AG04450 (cell line): ENCODE measurements around the gene TNFSF4. TPM values are rescaled to one million over a fixed set of nuclear protein-coding genes. Genes with fewer than 3 reads are reported as not detected.
"Not testable (repeated sequence)": the region's sequence is repeated elsewhere in the genome, so short reads cannot be mapped to it uniquely, and the experiment has no call there.

Source experiments
- CTCF ChIA-PET: fragments of 300-600, 350-600 bp; formaldehyde crosslinking; extraction: SDS; loops from one replicate; lab custom pipeline; 2022; ENCODE audit warnings: antibody characterized with exemption, inconsistent platforms; lab: Charles Lee
- POLR2A ChIA-PET: fragments of 350-600 bp; formaldehyde crosslinking; extraction: SDS; loops from one replicate; lab custom pipeline; 2021; ENCODE audit warnings: antibody characterized with exemption, inconsistent platforms; lab: Yijun Ruan, JAX
- DNase-seq: peaks from one replicate; pipeline ENCODE4 v3.0.0-alpha.2; 2011; ENCODE audit warnings: low read depth, low spot score
- H3K27ac ChIP-seq: one replicate; pipeline ENCODE4 v1.5.1; 2012; ENCODE audit warnings: low read depth, low read length, control low read depth
- H3K27me3 ChIP-seq: one replicate; pipeline ENCODE4 v1.6.0; 2012; ENCODE audit warnings: low read length; ENCODE audit not compliant: control insufficient read depth, insufficient read depth
- H3K4me3 ChIP-seq: 2 replicates; pipeline ENCODE4 v1.5.1; 2011; ENCODE audit warnings: mild to moderate bottlenecking, low read depth, low read length, control low read depth
- H3K9me3 ChIP-seq: 2 replicates; pipeline ENCODE4 v1.5.1; 2012; ENCODE audit warnings: low read length; ENCODE audit not compliant: control insufficient read depth, insufficient read depth
- CTCF ChIP-seq: IDR thresholded peaks from 2 replicates; pipeline ENCODE4 v1.5.1; 2011; ENCODE audit warnings: low read depth, low read length, control low read depth, inconsistent platforms
- polyA plus RNA-seq: library from polyadenylated mRNA; depleted of rRNA; stranded (reverse); fragments of >200 nt; gene quantifications from 2 replicates; pipeline ENCODE4 v1.2.3, GENCODE V29; 2011

Gene TNFSF4
- polyA plus RNA-seq, 1 experiment = 28.5 TPM

GRCh38 chr1:173162601-173163000 lies 44.5 kb downstream of the TNFSF4 start:
- Histone ChIP-seq H3K4me3 (no peak overlapping the region), H3K9me3 (no peaks in the 10 kb centered on the region), H3K27me3 (no peaks in the 10 kb centered on the region), H3K27ac (no peak overlapping the region)
- DNase-seq = no peak
- ChIA-PET POLR2A (interaction anchor here (0.6 kb wide), 1 partner anchor 332 kb away, joined by 3 read pairs; no protein-coding TSS in a partner anchor), CTCF (interaction anchor here (1.1 to 1.2 kb wide), 2 partner anchors 40 to 336 kb away, joined by 3 read pairs; no protein-coding TSS in a partner anchor)
- no peak for TF ChIP-seq CTCF

GRCh38 chr1:173161510-173162221 lies 45.5 kb downstream of the TNFSF4 start:
- Histone ChIP-seq H3K27me3 (no peaks in the 10 kb centered on the region), H3K27ac (no peak overlapping the region), H3K4me3 (no peak overlapping the region), H3K9me3 (no peaks in the 10 kb centered on the region)
- peak; percentile 20 for DNase-seq
- CTCF ChIA-PET = interaction anchor here (1.1 to 1.2 kb wide), 2 partner anchors 40 to 335 kb away, joined by 3 read pairs; no protein-coding TSS in a partner anchor
- no peak for TF ChIP-seq CTCF
- POLR2A ChIA-PET = no interaction called here

- H3K27ac ChIP-seq, CTCF ChIA-PET, H3K9me3 ChIP-seq, H3K27me3 ChIP-seq, H3K4me3 ChIP-seq, DNase-seq, POLR2A ChIA-PET: not testable (repeated sequence)
Observed at GRCh38 chr1:173153964-173154363, 53.2 kb downstream of the TNFSF4 start.

- no peak overlapping the region for H3K27ac ChIP-seq
- peaks cover 7% of the 10 kb centered on the region for H3K9me3 ChIP-seq
- POLR2A ChIA-PET = no interaction called here
- CTCF ChIA-PET = no interaction called here
- no peak for DNase-seq
- H3K4me3 ChIP-seq = no peak overlapping the region
- H3K27me3 ChIP-seq = no peaks in the 10 kb centered on the region
- TF ChIP-seq CTCF = no peak
Observed at GRCh38 chr1:173153503-173153902, 53.6 kb downstream of the TNFSF4 start.

GRCh38 chr1:173152598-173152997 lies 54.5 kb downstream of the TNFSF4 start:
- Histone ChIP-seq H3K9me3 (peaks cover 7% of the 10 kb centered on the region), H3K27ac (no peak overlapping the region), H3K27me3 (no peaks in the 10 kb centered on the region), H3K4me3 (no peak overlapping the region)
- no peak for TF ChIP-seq CTCF
- ChIA-PET POLR2A (no interaction called here), CTCF (no interaction called here)
- DNase-seq = no peak
